SKM-1 treated with dmso at 0.1 percent for 144 hours (cell line): ENCODE results near the gene LRRC27.

Experiments used
- DNase-seq: peaks from one replicate; lab custom pipeline; 2025; ENCODE audit not compliant: unreplicated experiment; lab: John Stamatoyannopoulos, UW

LRRC27 gene

GRCh38 chr10:132399117-132400035 is 67.4 kb downstream of the LRRC27 start:
- no peak for DNase-seq

DNA sequence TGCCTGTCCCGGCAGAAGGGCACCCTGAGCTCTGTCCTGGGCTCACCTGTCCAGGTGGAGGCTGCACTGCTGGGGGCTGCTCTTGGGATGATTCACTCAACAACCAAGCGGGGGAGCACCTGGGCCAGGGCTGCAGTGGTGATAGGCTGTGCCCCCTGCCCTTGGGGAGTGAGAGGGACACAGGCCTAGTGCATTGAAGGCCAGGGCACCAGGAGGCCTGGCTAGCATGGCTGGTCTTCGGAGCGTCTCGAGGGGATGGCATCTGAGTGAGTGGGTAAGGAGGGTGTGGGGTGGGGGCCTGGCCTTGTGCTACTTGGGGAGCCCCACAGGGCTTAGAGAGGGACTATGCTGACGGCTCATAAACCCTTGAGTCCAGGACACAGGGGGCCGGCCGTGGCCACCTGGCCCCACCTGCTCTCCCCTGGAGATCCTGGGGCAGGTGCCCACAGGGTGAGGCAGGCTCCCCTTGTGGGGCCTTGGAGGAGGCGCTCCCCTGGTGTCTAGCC is 68.1 kb downstream of the LRRC27 start:
- no peak for DNase-seq

GRCh38 chr10:132400547-132401151 is 68.7 kb downstream of the LRRC27 start:
- DNase-seq: no peak

DNA sequence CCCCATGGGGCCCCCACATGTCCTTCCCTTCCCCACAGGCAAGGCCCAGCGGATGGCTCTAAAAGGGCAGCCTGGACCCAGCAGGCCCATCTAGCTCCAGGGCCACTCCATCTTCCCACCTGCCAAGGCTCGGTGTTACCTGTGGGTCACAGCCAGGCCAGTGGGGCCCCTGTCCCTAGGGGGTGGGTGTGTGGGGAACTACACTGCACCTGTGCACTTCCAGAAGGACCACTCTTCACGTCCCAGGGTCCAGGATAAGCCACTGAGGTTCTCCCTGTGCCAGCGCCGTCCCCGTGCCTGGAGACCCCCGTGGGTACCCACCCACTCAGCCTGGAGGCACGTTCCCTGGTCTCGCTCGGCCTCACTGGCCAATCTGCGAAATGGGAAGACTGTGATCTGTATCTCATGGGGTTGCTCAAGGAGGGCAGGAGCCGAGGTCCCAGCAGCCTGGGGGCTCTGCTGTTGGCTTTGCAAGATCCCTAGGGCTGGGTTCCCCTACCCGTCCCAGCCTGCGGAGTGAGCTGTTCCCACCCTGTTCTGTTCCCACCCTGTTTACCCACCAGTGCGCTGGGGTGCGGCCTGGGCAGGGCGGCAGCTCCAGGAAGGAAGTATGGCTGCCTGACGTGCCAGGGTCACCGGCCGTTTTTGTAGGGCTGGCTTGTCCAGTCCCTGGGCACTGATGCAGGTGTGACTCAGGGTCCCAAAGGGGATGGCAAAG is 69.6 kb downstream of the LRRC27 start:
- DNase-seq: no peak

GRCh38 chr10:132402781-132403241 is 70.8 kb downstream of the LRRC27 start:
- DNase-seq: no peak

DNA sequence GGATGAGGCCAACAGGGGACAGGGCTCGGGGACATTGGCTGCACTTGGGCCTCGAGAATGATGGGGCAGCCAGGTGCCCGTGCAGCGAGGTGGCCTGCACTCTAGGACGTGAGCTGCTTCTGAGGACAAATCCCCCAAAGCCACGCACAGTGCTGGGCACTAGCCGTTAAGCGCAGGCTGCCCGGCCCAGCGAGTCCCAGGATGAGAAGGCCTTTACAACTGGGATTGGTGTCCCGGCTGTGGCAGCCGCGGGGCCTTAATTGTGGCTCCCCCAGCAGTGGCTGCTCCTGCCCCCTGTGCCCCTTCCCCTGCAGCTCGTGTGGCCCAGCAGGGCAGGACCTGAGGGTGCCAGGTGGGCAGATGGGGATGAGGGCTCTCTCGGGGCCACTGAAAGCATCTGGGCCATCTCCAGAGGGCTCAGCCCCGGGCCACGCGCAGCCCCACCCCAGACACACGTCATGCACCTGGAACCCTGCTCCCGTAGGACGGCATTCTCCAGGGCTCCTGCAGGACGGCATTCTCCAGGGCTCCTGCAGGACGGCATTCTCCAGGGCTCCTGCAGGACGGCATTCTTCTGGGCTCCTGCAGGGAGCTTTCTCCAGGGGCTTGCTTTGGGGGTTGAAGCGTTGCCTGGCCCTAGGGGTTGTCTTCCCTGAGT is 71.6 kb downstream of the LRRC27 start:
- no peak for DNase-seq

DNA sequence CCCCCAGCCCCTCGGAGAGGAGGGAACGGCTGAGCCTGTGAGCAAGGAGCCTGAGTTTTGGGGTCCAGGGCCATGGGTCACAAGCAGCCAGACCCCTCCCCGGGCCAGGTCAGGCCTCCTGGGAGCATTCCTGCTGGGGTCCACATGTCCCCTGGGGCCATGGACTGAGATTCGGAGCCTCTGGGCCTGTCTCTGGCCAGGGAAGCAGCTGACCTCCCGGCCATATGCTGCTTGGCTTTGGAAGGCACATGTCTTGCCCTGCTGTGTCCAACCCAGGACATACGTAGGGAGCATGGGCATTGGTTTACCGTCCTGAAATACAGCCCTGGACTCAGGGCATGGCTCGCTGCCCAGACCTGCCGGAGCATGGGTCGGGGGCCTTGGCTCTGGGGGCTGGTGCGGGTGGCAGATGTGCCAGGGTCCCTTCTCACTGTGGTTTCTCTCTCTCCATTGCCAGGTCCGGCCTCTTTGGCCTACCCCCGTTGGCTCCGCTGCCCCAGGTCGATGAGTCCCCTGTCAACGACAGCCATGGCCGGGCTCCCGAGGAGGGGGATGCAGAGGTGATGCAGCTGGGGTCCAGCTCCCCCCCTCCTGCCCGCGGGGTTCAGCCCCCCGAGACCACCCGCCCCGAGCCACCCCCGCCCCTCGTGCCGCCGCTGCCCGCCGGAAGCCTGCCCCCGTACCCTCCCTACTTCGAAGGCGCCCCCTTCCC is 72.3 kb downstream of the LRRC27 start:
- no peak for DNase-seq

DNA sequence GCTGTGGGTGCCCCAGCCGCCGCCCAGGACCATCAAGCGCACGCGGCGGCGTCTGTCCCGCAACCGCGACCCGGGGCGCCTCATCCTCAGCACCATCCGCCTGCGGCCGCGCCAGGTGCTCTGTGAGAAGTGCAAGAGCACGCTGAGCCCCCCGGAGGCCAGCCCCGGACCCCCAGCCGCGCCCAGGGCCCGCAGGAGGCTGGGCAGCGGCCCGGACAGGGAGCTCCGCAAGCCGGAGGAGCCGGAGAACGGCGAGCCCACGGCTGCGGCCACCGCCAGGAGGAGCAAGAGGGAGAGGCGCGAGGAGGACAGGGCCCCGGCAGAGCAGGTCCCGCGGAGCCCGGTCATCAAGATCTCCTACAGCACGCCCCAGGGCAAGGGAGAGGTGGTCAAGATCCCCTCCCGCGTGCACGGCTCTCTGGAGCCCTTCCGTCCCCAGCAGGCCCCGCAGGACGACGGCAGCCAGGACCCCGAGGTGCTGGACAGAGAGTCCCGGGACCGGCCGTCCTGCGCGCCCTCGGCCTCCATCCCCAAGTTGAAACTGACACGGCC is 73.0 kb downstream of the LRRC27 start:
- DNase-seq: no peak

DNA sequence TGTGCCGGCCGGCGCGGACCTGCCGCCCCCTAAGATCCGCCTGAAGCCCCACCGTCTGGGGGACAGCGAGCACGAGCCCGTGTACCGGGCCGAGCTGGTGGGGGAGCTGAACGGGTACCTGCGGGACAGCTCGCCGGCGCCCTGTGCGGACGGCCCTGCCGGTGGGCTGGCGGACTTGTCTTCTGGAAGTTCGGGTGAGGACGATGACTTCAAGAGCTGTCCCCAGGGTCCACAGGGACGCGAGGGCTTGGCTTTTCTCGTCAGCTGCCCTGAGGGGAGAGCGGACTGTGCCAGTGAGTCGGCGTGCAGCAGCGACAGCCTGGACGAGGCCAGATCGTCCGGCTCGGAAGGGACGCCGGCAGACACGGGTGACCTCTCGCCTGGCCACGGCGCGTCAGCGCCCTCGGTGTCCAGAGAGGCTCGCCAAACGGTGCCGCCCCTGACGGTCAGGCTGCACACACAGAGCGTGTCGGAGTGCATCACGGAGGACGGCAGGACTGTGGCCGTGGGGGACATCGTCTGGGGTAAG is 73.5 kb downstream of the LRRC27 start:
- no peak for DNase-seq

DNA sequence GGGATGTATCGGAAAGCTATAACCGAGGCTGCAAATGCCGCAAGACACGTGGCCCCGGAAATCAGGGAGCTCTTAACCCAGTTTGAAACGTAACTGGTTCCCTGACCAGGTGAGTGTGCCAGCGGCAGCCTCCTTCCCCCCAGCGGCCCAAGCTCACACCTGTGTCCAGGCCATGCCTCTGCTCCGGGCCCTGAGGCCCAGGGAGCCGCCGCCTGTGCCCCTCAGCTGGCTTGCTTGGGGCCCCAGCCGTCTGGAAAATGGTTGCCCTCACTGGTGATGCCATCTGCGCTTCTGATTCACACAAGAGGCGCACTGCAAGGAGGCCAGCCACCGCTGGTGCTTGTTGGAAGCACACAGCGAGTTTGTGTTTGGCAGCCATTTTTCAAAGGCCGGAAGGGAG is 74.2 kb downstream of the LRRC27 start:
- DNase-seq: no peak

DNA sequence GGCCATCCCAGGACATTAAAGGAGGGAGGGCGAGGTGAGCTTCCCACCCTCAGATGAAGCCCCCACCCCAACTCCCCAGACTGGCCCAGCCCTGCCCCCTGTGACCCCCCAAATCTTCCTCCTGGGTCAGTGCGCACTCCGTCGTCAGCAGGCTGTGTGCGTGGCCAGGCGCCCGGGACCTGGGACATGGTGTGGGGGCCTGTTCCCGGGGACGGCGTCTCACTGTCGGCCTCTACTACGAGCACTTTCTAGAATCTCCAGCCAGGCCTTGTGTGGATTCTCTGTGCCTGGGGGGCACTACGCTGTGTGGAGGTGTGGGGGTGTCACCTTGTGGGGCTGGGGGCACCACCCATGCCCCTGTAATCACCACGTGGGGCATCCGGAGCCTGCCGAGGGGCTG is 74.8 kb downstream of the LRRC27 start:
- no peak for DNase-seq

DNA sequence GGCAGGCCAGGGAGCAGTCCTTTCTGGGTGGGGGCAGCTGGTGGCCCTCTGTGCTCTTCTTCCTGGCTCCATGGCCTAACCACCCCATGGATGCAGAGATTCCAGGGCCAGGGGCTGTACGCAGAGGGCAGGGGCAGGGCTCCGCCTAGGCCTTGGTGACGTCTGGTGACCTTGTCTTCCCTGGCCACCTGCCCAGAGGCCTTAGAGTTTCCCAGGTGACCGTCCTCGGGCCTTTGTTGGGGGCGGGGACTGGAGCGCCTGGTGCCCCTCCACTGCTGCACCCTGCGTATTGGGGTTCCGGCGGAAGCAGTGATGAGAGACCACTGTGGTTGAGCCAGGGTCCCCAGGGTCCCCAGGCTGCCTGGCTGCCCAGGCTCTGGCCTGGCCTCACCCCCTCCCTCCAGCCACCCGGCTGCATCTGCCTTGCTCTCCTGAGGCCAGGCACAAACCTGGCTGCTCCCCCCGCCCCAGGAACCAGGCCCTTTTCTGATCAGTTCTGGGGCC is 75.3 kb downstream of the LRRC27 start:
- no peak for DNase-seq

DNA sequence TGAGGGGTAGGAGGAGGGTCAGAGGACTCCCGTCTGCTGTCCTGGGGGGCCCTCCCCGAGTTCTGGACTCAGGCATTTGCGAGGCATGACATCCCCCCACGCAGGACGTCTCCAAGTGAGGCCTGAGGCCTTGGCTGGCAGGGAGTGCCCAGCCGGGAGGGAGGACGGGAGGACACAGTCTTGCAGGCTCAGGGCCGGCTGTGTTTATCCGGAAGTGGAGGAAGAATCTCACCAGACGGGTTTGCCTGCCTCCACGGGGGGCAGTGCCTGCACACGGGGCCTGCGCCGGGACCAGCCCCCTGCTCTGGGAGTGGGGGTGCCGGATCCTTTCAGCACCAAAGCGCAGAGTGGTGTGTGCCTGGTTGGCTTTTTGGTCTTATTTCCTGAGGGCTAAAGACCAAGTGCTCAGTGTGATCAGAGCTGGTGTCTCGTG is 75.9 kb downstream of the LRRC27 start:
- no peak for DNase-seq

- DNase-seq: no peak
Measured at GRCh38 chr10:132408367-132408781, 76.4 kb downstream of the LRRC27 start.

DNA sequence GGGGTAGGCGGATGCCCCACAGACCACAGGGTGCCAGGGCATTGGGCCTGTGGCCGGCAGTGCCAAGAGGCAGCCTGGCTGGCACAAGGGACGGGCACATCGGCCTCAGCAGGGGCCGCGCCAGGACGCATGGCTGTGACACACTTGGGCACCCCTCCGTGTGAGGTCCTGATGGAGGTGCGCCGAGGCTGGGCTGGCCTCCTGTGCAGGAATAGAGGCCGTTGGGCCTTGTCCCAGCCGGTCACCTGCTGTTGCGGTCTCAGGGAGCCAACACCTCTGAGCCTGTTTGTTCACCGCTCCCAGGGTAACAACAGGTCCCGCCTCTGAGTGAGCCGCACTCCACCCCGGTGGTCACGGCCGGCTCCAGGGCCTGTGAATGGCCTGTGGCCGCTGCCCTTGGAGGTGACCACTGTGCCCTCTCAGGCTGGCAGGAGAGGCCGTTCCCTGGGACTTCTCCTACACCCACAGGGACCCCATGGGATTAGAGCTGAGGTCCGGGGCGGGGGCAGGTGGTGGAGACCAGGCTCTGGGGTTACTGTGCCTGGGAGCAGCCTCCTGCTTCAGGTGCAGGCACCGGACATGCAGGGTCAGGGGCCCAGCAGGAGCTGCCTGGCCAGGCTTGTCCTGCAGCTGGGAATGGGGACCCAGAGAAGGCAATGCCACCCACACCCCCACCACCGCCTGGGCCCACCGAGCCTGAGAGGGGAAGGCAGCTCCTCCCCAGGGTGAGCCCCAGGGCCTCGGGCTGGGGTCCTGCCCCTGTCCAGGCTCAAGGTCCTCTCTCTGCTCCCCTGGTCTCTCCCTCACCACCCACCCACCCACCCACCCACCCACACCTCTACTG is 77.1 kb downstream of the LRRC27 start:
- DNase-seq: no peak

DNA sequence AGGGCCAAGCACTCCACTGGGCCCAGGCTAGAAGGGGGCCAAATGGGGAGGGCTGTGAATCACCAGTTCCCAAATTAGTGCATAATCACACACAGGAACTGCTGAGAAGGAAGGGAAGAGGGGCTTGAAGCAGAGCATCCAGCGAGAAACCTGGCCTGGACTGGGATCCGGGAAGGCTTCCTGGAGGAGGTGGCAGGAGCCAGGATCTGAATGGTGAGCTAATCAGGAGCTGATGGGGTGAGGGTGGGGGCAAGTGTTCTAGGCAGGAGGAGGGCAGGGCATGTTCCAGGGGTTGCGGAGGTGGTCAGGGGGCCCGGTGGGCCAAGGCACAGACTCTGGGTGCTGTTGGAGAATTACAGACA is 77.7 kb downstream of the LRRC27 start:
- no peak for DNase-seq

GRCh38 chr10:132410056-132410778 is 78.2 kb downstream of the LRRC27 start:
- DNase-seq: no peak
